GM19438 (cell line): Measurements from ENCODE around the gene HSPA13.
"Not testable (repeated sequence)": the region's sequence is repeated elsewhere in the genome, so short reads cannot be mapped to it uniquely, and the experiment has no call there.

Experiments used
- ATAC-seq: cut with Tn5 transposase; IDR thresholded peaks from one replicate; pipeline ENCODE4 v1.9.1; 2021; ENCODE audit warnings: low read depth; ENCODE audit not compliant: unreplicated experiment

Gene HSPA13, protein sequence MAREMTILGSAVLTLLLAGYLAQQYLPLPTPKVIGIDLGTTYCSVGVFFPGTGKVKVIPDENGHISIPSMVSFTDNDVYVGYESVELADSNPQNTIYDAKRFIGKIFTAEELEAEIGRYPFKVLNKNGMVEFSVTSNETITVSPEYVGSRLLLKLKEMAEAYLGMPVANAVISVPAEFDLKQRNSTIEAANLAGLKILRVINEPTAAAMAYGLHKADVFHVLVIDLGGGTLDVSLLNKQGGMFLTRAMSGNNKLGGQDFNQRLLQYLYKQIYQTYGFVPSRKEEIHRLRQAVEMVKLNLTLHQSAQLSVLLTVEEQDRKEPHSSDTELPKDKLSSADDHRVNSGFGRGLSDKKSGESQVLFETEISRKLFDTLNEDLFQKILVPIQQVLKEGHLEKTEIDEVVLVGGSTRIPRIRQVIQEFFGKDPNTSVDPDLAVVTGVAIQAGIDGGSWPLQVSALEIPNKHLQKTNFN

DNA sequence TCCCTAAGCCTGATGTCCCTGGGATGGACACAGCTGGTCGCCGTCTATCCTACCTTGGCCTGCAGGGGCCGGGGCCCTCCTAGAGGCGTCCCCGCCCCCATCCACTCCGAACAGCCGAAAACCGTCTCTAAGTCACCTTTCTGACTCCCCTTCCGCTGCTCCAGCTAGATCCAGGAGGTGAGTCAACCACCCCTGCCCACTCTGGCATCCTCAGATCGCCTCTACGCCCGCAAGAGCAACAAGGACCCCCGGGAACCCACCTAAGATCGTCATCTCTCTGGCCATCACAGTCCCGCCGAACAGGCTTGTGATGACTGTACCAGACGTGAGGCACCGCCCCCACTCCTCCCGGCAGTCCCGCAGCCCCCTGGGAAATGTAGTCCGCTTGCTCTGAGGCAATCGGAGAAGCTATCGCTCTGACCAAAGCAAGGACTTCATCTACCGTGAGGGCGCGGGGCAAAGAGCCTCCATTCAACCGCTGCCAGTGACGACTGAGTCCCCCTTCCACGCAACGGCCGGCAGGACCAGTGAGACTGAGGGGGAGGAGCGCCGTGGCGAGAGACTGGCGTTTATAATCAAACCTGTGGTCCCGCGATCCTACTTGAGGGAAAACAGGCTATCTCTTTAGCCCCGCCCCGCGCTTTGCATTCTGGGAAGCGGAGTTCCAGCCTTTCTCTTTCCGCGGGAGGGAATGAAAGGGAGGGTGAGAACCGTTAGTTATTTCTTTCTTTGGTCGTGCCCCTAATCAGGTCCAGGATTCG lies at the start of gene HSPA13:
TSS of gene HSPA13 (minus strand) at position 312 of the 761 bp plus-strand sequence. CDS start at position 285, 27 bp downstream.
- ATAC-seq = peak; percentile 95

- ATAC-seq = no peak
Measured at GRCh38 chr21:14418920-14419319, 36.0 kb upstream of the HSPA13 start.

GRCh38 chr21:14414932-14415508 lies 32.1 kb upstream of the HSPA13 start:
- no peak for ATAC-seq

DNA sequence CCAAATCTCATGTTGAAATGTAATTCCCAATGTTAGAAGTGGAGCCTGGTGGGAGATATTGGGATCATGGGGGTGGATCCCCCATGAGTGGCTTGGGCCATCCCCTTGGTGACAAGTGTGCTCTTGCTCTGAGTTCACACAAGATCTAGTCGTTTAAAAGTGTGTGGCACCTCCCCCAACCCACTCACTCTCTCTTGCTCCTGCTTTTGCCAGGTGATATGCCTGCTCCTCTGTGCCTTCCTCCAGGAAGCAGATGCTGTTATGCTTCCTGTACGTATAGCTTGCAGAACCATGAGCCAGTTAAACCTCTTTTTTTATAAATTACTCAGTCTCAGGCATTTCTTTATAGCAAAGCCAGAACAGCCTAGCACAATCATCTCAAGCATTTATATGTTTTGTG lies 23.0 kb upstream of the HSPA13 start:
- ATAC-seq = no peak

DNA sequence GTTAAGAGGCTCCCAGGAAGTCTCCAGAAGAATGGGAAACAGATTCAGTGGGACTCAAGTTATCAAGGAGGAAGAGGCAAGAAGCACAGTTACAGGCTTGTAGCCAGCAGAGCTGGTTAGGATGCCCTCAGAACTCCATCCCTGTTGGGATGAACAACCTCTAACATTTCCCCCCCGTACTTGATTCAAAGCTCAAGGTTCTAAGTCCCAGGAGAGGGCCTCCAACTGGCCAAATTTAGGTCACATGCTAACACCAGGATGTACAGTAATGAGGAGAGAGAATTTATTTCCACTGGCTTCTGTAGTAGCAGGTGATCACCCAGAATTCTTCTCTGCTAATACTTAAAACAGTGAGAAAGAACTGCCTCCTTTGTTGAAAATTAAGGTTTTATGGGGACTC lies 22.3 kb upstream of the HSPA13 start:
- ATAC-seq = no peak

DNA sequence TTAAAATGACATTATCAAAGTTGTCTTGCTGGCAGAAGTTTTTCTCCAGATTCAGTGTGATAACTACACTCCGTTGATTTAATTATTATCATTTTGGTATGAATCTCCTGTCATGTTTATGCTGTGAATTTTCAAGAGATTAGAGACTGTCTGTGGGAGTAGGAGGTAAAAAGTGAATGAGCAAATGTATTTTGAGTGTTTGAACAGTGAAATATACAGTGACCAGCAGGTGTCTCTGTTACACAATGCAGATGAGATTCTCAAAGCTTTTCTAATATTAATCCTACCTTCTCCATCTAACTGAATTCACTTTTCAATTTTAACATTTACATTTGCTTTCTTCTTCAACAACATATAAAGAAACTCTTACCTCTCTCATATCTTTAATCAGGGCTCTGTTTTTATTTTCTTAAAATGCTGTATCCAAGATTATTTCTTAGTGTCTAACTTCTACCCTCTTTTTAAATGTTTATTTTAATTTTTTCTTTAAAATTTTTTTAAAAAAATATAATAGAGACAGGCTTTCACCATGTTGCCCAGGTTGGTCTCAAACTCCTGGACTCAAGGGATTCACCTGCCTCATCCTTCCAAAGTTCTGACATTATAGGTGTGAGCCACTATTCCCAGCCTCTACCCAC lies 20.9 kb upstream of the HSPA13 start:
- ATAC-seq = no peak

DNA sequence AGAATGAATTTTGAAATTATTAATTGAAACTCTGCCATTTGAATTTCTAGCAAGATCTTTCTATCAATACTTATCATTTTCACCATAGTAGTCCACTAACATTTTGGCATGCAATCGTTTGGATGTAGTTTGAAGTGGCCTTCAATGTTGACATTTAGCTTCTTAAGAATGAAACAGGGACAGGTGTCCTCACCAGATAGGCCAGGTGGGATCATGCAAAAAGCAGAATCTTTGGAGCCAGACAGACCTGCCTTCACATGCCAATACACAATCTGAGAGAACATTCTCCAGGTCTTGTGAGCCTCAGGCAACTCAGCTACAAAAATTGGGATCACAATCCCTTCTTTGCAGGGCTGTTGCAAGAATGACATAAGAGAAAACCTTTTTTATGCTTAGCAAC lies 18.3 kb upstream of the HSPA13 start:
- ATAC-seq = no peak

DNA sequence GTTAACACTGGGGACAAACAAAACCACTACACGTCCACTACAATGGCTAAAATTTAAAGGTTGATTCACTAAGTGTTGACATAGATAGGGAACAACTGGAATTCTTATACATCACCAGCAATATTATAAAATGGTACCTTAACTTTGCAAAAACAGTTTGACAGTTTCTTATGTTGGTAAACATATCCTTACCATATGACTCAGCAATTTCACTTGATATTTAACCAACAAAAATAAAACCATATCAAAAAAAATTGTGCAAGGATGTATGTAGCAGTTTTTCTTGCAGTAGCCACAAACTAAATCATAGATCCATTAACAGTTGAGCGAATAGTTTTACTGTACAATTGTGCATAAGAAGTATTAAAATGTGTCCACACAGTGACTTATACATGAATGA lies 5.3 kb upstream of the HSPA13 start:
- ATAC-seq = no peak

DNA sequence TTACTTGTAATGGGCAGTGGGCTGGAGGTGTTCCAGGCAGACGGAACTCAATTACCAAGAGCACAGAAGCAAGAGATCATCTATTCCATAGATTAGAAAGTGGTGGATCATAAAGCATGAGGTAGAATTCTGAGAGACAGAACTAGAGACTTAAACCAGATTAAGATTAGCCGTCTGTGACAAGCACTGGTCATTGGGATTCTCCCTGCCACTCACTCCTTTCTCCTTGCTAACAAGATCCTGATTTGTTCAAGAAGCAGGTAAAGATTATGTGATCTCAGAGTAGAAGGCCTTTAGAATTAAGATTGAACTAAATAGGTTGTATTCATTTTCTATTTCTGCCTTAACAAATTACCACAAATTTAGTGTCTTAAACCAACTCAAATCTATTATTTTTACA lies 1.5 kb upstream of the HSPA13 start:
- no peak for ATAC-seq

DNA sequence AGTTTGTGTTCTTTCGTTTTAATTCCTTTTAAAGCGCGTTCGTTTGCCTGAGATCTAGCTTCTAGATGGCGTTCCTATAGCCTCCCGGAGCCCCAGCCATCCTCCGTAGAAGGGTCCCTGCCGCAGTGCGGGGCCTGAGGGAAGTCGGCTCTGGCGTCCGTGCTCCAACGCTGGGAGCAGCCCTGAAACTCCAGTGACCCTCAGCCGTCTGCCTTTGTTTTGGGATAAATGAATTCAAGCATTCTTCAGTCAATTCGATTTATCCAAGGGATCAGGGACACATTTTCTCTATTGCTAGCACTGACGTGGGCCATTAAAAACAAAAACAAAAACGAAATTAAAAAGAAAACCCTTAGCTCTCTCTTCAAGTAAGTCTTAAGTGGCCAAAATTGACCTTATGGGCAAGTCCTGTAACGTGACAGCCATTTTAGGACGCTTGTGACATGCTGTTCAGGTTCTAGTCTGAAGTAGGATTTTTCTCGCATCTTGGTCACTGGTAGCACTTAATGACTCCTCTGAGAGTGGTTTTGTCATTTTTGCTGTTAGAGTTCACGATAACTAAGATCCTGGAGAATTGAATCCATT lies 742 bp upstream of the HSPA13 start:
- ATAC-seq = peak; percentile 39

GRCh38 chr21:14382486-14382834 lies 486 bp downstream of the HSPA13 start:
- ATAC-seq = peak; percentile 8

DNA sequence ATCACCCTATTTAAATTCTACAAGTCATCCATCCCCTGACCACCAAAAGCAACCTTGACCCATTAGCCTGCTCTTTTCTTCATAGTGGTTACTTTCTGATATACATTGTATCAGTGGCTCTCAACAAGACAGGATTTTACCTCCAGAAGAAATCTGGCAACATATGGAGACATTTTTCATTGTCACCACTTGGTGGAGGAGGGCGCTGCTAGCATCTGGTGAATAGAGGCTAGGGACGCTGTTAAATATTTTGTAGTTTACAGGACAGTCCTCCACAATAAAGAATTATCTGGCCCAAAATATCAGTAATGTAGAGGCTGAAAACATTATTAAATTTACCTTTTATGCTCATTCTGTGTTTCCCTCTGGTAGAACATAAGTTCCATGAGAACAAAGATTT lies 6.1 kb downstream of the HSPA13 start:
- ATAC-seq = no peak

DNA sequence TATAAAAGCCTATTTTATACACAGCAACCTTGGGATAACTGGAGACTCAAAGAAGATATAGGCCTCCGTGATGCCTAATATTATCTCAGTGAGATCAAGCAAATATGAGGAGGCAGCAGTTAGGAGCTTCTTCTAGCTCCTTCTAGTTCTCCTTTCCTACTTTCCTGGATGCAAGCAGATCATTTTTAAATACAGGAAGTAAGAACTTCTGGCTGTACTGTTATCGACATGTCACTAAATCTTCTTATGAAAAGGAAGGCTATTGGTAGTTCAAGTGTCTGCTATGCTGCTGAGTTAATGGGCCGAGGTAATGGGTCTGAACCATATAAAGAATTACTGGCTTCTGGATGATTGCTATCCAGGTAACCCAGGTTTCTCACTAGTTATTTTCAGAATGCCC lies 15.9 kb downstream of the HSPA13 start:
- no peak for ATAC-seq

DNA sequence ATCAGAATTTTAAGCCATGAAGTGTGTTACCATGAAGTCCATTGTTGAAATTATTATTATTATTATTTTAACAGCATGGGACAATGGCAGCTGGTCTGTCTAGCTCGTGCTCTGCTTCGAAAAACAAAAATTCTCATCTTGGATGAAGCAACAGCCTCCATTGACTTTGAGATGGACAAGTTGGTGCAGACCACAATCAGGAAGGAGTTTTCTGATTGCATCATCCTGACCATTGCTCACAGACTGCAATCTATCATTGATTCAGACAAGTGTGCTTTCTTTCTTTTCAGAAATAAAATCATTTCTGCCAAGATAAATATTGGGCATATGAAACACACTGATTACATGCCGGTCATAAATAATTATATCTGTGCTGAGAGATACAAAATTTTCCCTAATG lies 21.0 kb downstream of the HSPA13 start:
- ATAC-seq = no peak

GRCh38 chr21:14358775-14359174 lies 24.2 kb downstream of the HSPA13 start:
- no peak for ATAC-seq

DNA sequence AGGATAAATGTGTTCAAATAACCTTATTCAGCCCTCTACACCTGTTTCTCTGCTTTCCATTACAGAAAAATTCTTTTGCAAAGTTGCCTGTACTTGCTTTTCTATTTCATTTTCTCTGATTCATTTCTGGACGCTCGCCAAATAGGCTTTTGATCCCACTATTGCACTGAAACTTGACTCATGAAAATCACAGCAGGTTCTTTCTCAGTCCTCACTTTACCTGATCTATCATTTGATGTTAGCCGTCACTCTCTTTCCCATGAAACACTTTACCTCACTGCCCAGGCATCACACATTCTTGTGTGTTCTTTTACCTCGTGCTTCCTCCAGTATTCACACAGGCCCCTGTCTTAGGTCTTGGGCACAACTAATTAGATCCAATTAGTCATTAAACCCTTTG lies 26.2 kb downstream of the HSPA13 start:
- ATAC-seq = no peak

DNA sequence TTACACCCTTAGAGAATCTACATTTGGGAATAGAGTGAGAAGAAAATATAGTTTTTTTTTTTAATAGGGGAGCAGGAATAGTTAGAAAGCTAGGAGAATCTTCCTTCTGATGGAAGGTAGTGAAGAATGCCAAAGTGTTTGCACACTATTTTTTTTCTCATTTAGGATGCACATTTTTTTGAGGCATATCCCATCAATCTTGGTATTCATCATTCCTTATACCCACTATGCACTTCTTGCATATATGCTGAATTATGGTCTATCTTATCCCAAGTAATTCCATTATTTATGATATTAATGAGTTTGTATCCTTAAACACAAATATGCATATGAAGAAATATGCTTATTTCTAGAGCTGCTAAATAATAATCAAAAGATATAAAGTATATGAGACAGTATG lies 28.4 kb downstream of the HSPA13 start:
- no peak for ATAC-seq

DNA sequence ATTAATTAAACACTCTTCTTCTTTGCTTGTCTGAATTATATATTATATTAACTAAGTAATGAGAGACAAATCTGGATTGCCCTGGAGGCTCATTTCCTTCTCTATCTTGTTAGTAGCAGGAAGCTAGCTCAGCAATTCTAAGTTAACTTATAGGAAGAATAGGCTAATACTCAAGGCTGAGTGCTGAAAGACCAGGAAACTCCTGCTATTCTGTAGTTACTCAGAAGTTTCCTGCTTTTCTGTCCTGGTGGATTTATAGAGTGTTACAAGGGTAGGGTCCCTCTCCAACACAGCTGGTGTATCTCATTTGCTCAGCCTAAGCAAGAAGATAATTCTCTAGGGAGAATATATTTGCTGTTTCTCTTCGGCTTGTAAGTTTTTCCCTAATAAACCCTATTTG lies 29.2 kb downstream of the HSPA13 start:
- no peak for ATAC-seq

GRCh38 chr21:14353231-14353630 lies 29.7 kb downstream of the HSPA13 start:
- ATAC-seq = no peak

- ATAC-seq = not testable (repeated sequence)
Measured at GRCh38 chr21:14327346-14327745, 55.6 kb downstream of the HSPA13 start.

GRCh38 chr21:14325595-14325994 lies 57.4 kb downstream of the HSPA13 start:
- no peak for ATAC-seq
